HCT116 (cell line): ENCODE results near the gene ZER1. TPM values are rescaled to one million over a fixed set of nuclear protein-coding genes. Genes with fewer than 3 reads are reported as not detected.

Experiments
- ATAC-seq: fragments of 200-7000 bp; cut with Tn5 transposase; 2 replicates; pipeline ENCODE4 v1.9.1; 2020; ENCODE audit warnings: mild to moderate bottlenecking, moderate library complexity
- BruUV-seq: library from RNA; stranded (reverse); fragments of 400-500 nt; replicated peaks from 2 replicates; lab custom pipeline; 2021; lab: Mats Ljungman, UMichigan
- CTCF ChIA-PET: fragments of 300-600 bp; sonication (Branson Sonifier 250); formaldehyde crosslinking; loops from one replicate; lab custom pipeline; 2021; ENCODE audit warnings: antibody characterized with exemption; lab: Charles Lee
- POLR2A ChIA-PET: fragments of 300-600, 350-600 bp; sonication (Branson Sonifier 250); formaldehyde crosslinking; loops from one replicate; lab custom pipeline; 2021; ENCODE audit warnings: antibody characterized with exemption; lab: Charles Lee
- RAD21 ChIA-PET, 2 experiments: fragments of 300-600 bp; sonication (Branson Sonifier 250); formaldehyde crosslinking; loops; one replicate each; lab custom pipeline; 2023; ENCODE audit warnings: low total read pairs in 2 of 2; ENCODE audit not compliant: uncharacterized antibody in 2 of 2, unreplicated experiment in 2 of 2, low non-redundant PET in 1 of 2; lab: Charles Lee
- DNase-seq: peaks from one replicate; pipeline ENCODE4 v3.0.0-alpha.2; 2010; ENCODE audit warnings: low read depth, low spot score
- H2AFZ ChIP-seq: fragments of 200-600 bp; shearing (Covaris generic), sonication (generic); 2 replicates; pipeline ENCODE4 v1.6.1; 2017; ENCODE audit warnings: low read depth, mixed run types, mixed read lengths, antibody characterized with exemption, low read length; ENCODE audit not compliant: poor library complexity, severe bottlenecking
- H3K27ac ChIP-seq: 2 replicates; pipeline ENCODE4 v1.5.1; 2012; ENCODE audit warnings: low read depth, low read length
- H3K27me3 ChIP-seq: fragments of 200-600 bp; sonication (generic); 2 replicates; pipeline ENCODE4 v1.6.1; 2016; ENCODE audit warnings: mixed run types, low read length, mixed read lengths; ENCODE audit not compliant: insufficient read depth
- H3K36me3 ChIP-seq, 2 experiments: fragments of 200-500 bp in 1 of 2; fragments of 200-600 bp in 1 of 2; sonication (Bioruptor generic) in 1 of 2; sonication (generic) in 1 of 2; 2 replicates each; pipeline versions ENCODE4 v1.5.1 to v1.6.1; 2014 to 2016; ENCODE audit warnings: low read length in 2 of 2, inconsistent platforms in 1 of 2, mixed read lengths in 1 of 2, mixed run types in 1 of 2; ENCODE audit not compliant: insufficient read depth in 2 of 2, control insufficient read depth in 1 of 2
- H3K4me1 ChIP-seq, 2 experiments: fragments of 200-600 bp in 1 of 2; sonication (generic) in 1 of 2; 2 replicates each; pipeline versions ENCODE4 v1.5.1 to v1.6.1; 2012 to 2017; ENCODE audit warnings: low read length in 2 of 2, inconsistent platforms in 1 of 2, mild to moderate bottlenecking in 1 of 2, mixed read lengths in 1 of 2, mixed run types in 1 of 2, moderate library complexity in 1 of 2; ENCODE audit not compliant: insufficient read depth in 2 of 2, control insufficient read depth in 1 of 2
- H3K4me2 ChIP-seq: fragments of 200-600 bp; sonication (generic); 2 replicates; pipeline ENCODE4 v1.6.1; 2017; ENCODE audit warnings: mixed run types, low read length, mixed read lengths
- H3K4me3 ChIP-seq, 2 experiments: fragments of 200-600 bp in 1 of 2; sonication (generic) in 1 of 2; replicated peaks in 1 of 2; 2 replicates each; pipeline ENCODE4 v1.5.1; 2011 to 2016; ENCODE audit warnings: low read length in 2 of 2, control low read depth in 1 of 2, low read depth in 1 of 2, mild to moderate bottlenecking in 1 of 2, mixed read lengths in 1 of 2, mixed run types in 1 of 2
- H3K79me2 ChIP-seq: fragments of 200-600 bp; sonication (generic); 2 replicates; pipeline ENCODE4 v1.6.1; 2017; ENCODE audit warnings: mild to moderate bottlenecking, mixed run types, low read length, moderate library complexity, mixed read lengths; ENCODE audit not compliant: insufficient read depth
- H3K9ac ChIP-seq: fragments of 200-600 bp; sonication (generic); 2 replicates; pipeline ENCODE4 v1.6.1; 2016; ENCODE audit warnings: low read length, mixed read lengths
- H3K9me2 ChIP-seq: fragments of 200-600 bp; sonication (generic), shearing (Covaris generic); 2 replicates; pipeline ENCODE4 v1.6.1; 2017; ENCODE audit warnings: mixed run types, mild to moderate bottlenecking, moderate library complexity; ENCODE audit not compliant: insufficient read depth
- H3K9me3 ChIP-seq, 2 experiments: fragments of 200-500 bp in 1 of 2; fragments of 200-600 bp in 1 of 2; sonication (Bioruptor generic) in 1 of 2; sonication (generic) in 1 of 2; 2 replicates each; pipeline ENCODE4 v1.6.1; 2014 to 2017; ENCODE audit warnings: low read length in 2 of 2, mixed read lengths in 2 of 2, inconsistent platforms in 1 of 2, low read depth in 1 of 2, mild to moderate bottlenecking in 1 of 2, mixed run types in 1 of 2, moderate library complexity in 1 of 2; ENCODE audit not compliant: control insufficient read depth in 1 of 2, insufficient read depth in 1 of 2
- H4K20me1 ChIP-seq: fragments of 200-600 bp; sonication (generic), shearing (Covaris generic); 2 replicates; pipeline ENCODE4 v1.6.1; 2017; ENCODE audit warnings: mixed run types, mild to moderate bottlenecking, moderate library complexity; ENCODE audit not compliant: insufficient read depth
- ATF3 ChIP-seq: IDR thresholded peaks from 2 replicates; pipeline ENCODE4 v1.6.1; 2012
- CBX3 ChIP-seq: IDR thresholded peaks from 2 replicates; pipeline ENCODE4 v1.6.1; 2012; ENCODE audit warnings: low read depth
- CEBPB ChIP-seq: IDR thresholded peaks from 2 replicates; pipeline ENCODE4 v1.6.1; 2012; ENCODE audit warnings: low read depth
- JUND ChIP-seq: IDR thresholded peaks from 2 replicates; pipeline ENCODE4 v1.6.1; 2012
- MAX ChIP-seq: IDR thresholded peaks from 2 replicates; pipeline ENCODE4 v1.6.1; 2012
- POLR2A ChIP-seq: IDR thresholded peaks from 2 replicates; pipeline ENCODE4 v1.7.0; 2011; ENCODE audit warnings: borderline replicate concordance; ENCODE audit not compliant: insufficient read depth, insufficient read length; ENCODE audit errors: extremely low read depth
- POLR2AphosphoS5 ChIP-seq: IDR thresholded peaks from 2 replicates; pipeline ENCODE4 v1.6.1; 2011; ENCODE audit warnings: mild to moderate bottlenecking, low read depth, low read length, moderate library complexity
- RAD21 ChIP-seq: IDR thresholded peaks from 2 replicates; pipeline ENCODE4 v1.6.1; 2012; ENCODE audit warnings: low read depth, mild to moderate bottlenecking
- SIN3A ChIP-seq: IDR thresholded peaks from 2 replicates; pipeline ENCODE4 v1.6.1; 2012; ENCODE audit warnings: low read depth
- SP1 ChIP-seq: IDR thresholded peaks from 2 replicates; pipeline ENCODE4 v1.6.1; 2012; ENCODE audit warnings: low read depth
- SRF ChIP-seq: IDR thresholded peaks from 2 replicates; pipeline ENCODE4 v1.6.1; 2012; ENCODE audit warnings: low read depth
- YY1 ChIP-seq: IDR thresholded peaks from 2 replicates; pipeline ENCODE4 v1.6.1; 2011; ENCODE audit warnings: low read length, low read depth, moderate library complexity, mild to moderate bottlenecking; ENCODE audit not compliant: insufficient replicate concordance; ENCODE audit errors: extremely low read depth
- ZBTB33 ChIP-seq: IDR thresholded peaks from 2 replicates; pipeline ENCODE4 v1.6.1; 2011; ENCODE audit warnings: mild to moderate bottlenecking, low read length, moderate library complexity; ENCODE audit not compliant: insufficient replicate concordance; ENCODE audit errors: extremely low read depth
- ZNF274 ChIP-seq: fragments of 200-500 bp; sonication (Bioruptor generic); IDR thresholded peaks from 2 replicates; pipeline ENCODE4 v1.6.1; 2014; ENCODE audit warnings: mild to moderate bottlenecking, low read depth, low read length, inconsistent platforms
- intact Hi-C: fragments of 100-400 bp; cut with micrococcal nuclease; formaldehyde crosslinking; loops from 2 replicates; pipeline ENCODE4 v1.10.0; 2022
- total RNA-seq: library from RNA; stranded (reverse); gene quantifications from one replicate; pipeline ENCODE4 v1.2.1, GENCODE V29; 2021; ENCODE audit not compliant: unreplicated experiment

Gene ZER1
- total RNA-seq, 1 experiment from 2014 or later, result 18.0 TPM

GRCh38 chr9:128714586-128715435 is 56.9 kb downstream of the ZER1 start:
- intact Hi-C loops, result no loop called here

More at GRCh38 chr9:128714586-128715435, 56.9 kb downstream of the ZER1 start:
- no TSS peak for BruUV-seq
- H4K20me1 ChIP-seq, result no peaks in the 10 kb centered on the region
- ATAC-seq (no peak), DNase-seq (no peak)
- H3K9me3 ChIP-seq, result no peaks in the 10 kb centered on the region
- H3K9me2 ChIP-seq, result no peaks in the 10 kb centered on the region
- RAD21 ChIA-PET, result no interaction called here
- no peak overlapping the region for H2AFZ ChIP-seq
- H3K27me3 ChIP-seq, result no peaks in the 10 kb centered on the region
- H3K4me2 ChIP-seq, result no peak overlapping the region
- H3K4me1 ChIP-seq, result no peaks in the 10 kb centered on the region
- TF ChIP-seq POLR2A, result no peak
- no peak for TF ChIP-seq CEBPB
- no peak for TF ChIP-seq SP1
- no peak for TF ChIP-seq SIN3A
- no peak for TF ChIP-seq JUND
- no peak for TF ChIP-seq SRF
- TF ChIP-seq RAD21, result no peak
- no peak for TF ChIP-seq ZNF274
- no peak for TF ChIP-seq CBX3
- TF ChIP-seq POLR2AphosphoS5, result no peak
- no peak for TF ChIP-seq YY1
- TF ChIP-seq MAX, result no peak
- no peak for TF ChIP-seq ZBTB33
- no peak for TF ChIP-seq ATF3
- TF ChIP-seq, all 23 proteins: peak for 0
- ChIA-PET CTCF (no interaction called here), POLR2A (no interaction called here)
- Histone ChIP-seq H3K9ac (no peak overlapping the region), H3K4me3 (no peak overlapping the region), H3K36me3 (peaks cover 5 to 11% of the 10 kb centered on the region in 2 experiments), H3K79me2 (no peaks in the 10 kb centered on the region), H3K27ac (no peak overlapping the region)
